HG03095 (cell line): ENCODE measurements around the gene HAUS7.

Source experiments
- ATAC-seq: cut with Tn5 transposase; IDR thresholded peaks from one replicate; pipeline ENCODE4 v1.9.1; 2021; ENCODE audit warnings: moderate library complexity; ENCODE audit not compliant: unreplicated experiment

The HAUS7 gene

DNA sequence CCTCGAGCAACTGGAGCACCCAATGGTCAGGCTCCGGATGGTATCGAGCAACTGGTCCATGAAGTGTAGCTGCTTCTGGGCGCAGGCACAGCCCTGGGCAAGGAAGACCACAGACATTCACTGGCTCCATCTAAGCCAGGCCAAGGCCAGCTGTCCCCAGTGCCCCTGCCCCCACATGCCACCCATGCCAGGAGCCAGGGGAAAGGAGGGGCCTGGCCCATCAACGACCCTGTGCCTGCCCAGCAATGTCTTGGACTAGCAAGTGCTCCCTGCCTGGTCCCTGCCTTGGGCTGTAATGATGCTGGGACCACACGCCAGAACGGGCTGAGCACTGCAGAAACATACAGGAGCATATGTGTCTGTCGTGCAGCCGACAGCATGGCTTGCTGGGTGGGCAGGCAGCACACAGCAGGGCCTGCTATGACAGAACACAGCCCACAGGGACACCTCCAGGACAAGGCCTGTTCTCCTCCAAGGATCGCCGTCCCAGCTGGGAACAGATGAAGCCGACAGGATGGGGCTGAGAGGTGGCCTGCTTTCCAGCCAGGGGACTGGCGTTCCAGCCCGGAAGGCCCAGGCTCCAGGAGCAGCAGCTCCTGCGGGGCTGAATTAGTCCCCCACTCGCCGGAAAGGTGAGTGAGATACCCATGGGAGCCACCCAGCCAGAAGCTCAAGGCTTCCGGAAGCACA, 13.1 kb downstream of the HAUS7 start:
- no peak for ATAC-seq

DNA sequence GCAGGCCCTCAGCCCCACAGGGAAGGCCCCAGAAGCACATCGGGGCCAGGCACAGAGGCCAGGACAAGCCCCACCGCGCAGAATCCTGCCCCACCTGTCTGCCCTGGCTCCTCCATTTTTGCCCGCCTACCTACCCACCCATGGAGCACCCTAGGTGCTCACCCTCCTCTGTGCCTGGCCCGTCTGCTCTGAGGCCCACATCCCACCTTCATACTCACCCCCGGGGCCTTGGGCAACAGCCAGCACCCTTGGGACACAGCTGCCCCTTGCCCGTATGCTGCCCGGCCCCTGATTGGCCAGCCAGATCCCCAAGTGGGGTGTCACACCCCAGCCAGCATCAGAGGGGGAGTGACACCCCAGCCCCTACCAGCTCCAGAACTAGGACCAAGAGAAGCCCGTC, 13.7 kb downstream of the HAUS7 start:
- ATAC-seq, result no peak

DNA sequence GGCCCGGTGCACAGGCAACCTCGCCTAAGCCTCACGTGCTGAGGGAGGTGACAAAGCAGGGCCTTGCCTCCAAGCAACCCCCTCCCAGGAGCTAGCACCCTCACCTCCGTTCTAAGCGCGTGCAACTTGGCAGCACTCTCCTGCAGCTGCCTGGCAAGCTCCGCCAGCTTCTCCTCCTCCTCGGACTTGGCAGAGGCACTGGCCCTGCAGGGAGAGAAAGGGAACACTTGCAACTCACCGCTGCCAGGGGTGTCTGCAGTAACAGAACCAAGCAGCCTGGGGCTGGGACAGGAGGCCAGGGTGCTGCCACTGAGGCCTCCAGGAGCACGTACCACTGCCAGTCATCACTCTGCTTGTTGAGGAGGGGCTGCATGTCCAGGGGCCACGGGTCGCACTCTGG, 14.2 kb downstream of the HAUS7 start:
- ATAC-seq, result no peak

DNA sequence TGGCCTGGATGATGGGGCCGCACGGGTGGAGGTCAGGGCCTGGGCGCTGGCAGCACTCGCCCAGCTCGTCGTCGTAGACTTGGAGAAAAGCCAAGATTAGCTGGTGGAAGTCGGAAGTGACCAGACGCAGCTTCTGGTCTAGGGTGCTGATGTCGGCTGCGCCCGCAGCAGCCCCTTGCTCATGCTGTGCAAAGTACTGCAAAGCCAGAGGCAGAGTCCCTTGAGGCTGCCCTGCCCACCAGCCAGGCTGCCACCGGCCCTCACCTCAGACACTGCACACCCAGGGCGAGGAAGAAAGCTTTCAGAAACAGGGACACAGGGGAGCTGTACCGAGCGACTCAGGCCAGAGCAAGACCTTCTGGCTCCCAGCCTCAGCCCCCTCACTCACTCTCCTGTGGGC, 14.8 kb downstream of the HAUS7 start:
- no peak for ATAC-seq

DNA sequence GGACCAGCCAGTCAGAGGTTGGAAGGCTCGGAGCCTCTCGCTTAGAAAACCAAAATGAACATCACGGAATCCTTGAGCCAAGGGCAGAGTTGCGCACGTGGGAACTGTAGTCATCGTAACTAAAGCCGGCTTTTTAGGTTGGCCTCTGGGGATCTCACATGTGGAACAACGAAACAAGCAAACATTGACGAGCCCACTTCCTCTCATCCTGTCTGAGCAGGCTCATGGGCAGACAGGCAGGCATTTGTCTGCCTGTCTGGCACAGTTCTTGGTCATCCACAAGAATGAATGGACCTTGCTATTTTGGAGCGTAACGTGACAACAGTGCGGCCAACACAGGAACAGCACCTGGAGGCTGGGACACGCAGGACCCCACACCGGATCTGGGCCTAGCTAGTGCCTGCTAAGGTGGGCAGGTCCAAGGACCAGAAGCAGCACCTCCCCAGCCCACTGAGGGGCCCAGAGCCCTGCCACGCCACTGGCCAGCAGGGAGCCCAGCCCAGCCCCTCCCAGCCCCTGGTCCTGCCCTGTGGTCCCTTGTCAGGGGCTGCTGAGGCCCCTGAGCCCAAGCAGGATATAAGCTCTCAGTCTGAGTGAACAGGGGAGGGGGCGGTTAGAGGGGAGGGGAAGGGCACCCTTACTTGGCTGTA, 15.3 kb downstream of the HAUS7 start:
- no peak for ATAC-seq

DNA sequence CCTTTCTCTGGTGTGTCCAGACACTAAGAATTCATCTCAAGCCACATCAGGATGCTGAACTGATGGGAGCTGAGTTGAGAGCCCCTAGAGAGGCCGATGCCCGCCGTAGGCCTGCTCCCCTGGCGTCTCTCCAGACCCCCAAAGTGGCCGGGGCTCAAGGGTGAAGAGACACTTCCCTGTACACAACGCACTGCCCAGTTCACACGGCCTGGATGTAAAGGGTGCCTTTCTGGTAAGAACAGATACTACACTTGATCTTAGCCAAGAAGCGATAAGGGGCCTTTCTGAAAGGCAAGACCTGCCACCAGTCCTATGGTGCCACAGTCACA, 19.5 kb downstream of the HAUS7 start:
- ATAC-seq, result no peak

DNA sequence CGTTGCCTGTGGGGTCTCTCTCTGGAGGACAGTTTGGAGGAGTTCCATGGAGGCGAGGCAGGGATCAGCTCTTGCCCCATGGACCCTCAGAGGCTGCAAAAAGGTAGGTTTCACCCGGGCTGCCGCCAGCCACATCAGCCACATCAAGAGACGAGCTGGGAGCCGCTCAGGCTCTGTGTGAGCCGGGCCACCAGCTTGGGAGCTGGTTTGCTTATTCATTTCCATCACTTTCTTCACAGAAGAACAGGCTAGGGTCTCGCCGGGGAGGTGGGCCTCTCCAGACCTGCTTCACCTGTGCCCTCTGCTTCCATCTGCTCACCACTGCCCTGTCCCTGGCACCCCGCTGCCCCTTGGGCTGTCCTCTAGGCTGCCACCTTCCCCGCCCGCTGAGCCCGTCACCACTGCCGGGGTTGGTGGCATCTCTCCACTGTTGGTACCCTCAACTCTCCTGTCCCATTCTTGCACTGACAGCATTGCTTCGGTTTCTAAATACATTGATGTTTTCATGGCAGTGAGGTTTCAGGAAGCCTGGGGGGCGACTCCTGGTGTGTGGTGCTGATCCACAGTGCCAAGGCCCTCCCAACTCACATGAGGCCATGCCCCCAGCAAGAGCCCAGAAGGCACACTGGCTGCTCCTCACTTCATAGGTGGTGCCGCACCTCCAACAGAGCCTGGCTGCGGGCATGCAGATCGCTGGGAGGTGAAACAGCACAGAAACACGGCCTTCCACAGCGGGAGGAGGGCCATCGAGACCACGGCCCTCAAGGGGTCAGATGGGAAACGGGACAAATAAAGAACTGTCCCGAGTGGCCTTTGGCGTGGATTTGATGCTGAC, 20.0 kb downstream of the HAUS7 start:
- no peak for ATAC-seq

DNA sequence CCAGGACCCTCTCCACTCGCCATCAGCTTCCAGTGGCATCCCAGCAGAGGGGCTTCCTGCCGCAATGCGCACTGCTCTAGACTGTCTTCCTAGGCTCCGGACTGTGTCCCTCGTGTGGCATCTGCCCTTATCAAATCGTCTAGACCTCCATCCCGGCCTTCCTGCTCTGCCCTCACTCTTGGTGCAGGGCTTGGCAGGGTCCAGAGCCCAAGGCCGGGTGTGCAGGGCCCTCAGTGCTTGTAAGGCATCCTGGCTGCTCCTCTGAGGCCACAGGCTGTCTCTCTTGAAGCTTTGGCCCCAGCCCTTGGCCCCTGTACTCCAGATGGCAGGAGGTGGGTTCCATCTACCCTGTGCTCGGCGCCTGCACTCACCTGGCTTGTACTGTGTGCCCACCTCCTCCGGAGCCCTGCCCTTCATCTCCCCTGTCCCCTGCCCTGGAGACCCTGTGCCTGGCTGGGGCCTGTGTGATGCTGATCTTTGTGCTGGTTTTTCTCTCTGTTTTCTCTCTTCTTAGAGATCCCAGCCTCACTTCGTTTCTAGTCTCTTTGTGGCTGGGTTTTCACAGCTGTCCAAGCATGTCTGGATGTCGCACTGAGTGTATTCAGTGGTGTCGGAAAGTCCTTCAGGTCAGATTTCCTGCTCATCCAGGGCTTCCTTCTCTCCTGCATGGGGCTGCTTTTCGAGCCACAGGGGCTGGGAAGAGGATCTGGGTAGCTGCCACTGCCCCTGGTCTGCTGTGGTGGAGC, 20.8 kb downstream of the HAUS7 start:
- no peak for ATAC-seq

DNA sequence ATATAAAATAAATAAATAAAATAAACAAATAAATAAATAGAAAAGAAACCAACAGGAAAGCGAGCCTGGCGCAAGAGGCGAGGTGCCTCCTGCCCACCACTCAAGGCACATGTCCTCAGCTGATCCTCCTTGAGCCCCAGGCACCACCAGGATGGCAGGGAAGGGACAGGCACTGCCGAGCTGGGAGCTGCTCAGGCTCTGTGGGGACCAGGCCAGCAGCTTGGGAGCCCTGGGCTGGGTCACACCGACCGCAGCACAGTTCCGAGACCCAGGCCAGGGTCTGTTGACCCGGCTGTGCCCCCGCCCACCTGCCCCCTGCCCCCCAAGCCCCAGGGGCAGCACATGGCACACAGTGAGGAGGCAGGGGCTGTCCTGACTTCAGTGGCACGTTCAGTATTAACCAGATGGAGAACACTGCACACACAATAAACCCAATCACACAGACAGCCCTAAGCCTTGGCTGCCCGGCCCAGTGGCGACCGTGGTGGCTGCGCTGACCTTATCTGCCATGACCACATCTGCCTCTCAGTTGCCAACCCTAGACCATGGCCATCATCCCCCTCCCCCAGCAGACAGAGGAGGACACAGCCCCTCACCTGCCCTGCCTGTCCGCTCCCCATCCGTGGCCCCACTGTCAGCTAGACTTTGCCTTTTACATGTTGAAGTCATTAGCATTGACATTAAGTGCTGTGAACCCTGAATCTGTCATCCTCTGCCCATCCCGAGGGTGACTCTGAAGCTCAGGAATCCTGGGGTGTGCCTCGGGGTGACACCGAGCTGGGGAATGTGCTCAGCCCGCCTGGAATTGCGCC, 21.6 kb downstream of the HAUS7 start:
- no peak for ATAC-seq

DNA sequence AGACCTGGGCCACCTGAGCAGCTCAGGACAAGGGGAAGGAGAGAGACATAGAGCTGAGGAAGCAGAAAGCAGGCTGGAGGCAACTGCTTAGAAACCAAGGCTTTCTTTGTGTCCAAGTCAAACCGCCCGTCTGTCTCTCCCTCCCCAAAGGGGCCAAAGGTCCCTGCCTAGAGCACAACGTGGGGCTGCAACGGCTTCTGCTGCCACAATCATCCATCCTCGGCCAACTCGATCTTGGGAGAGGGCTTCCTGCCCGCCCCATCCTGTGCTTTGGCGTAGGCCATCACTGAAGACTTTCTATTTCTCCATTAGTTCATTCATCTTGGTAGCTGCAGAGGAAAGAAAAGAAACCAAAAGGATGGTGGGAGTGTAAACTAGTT, 22.8 kb downstream of the HAUS7 start:
- no peak for ATAC-seq

DNA sequence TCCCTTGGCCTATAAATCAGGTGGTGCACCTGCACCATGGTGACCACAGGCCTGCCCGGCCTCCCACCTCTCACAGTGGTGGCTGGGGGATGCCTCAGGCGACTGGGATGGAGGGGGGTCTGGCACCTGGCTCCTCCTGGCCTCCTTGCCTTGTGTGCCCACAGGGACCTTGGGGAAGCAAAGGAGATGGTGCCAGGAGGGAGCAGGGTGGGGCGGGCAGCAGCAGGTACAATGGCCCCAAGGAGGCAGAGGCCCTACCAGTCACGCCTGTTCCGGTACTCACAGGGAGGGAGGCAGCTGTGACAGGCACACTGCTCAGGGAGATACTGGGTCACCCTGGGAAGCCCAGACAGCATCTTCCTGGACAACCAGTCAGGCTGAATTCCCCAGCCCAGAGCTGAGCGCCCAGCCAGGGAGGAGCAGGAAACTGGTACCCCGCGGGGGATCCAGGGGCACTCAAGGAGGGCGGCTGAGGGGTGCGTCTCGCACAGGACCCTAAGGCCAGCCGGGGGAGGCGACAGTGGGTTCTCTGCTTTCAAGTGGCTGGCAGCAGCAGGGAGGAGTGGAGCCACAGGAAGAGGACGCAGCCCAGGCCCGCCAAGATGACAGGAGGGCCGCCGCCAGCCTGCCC, 23.3 kb downstream of the HAUS7 start:
- ATAC-seq, result no peak

DNA sequence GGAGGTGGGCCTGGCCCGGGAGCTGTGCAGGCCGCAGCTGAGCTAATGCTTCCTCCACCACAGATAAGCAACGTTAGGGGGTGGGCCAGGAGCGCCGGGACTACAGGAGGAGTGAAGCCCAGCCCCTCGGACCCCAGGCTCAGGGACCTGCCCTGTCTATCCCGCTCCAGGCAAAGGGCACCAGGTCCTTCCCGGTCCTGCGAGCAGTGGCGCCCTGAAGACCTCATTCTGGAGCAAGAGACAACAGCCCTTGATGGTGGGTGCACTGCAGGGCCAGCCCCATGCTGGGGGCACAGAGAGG, 23.8 kb downstream of the HAUS7 start:
- ATAC-seq, result no peak

DNA sequence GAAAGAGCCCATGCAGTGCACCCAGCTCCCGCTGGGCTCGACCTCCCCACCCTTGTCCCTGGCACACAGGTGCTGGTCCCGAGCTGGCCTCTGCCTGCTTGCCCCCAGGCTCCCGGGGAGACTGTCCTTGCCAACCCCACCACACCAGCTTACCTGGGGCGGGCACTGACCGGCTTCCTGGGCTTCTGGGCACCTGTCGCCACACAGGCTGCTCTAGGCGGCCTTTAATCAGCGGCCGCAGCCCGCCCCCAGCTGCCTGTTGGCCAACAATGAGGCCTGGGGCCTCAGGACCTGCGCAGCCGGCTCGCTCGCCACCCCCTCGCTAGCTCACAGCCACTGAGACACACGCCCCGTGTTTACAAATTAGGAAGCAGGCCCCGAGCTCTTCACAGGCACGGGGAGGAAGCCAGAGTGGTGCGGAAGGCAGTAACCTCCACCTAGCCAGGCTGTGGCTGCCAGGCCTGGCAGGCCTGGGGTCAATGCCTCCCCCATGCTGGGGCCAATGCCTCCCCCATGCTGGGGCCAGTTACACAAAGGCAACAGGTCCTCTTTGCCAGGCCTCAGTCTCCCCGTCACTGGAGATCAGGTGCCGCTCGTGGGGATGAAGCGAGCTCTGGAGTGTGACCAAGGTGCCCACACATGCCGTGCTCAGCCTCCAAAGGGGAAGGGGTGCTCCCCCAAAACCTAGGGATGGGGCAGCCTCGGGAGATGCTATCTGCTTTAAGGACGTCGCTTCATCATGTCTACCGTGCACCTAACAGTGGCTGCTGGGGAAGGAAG, 24.3 kb downstream of the HAUS7 start, which contains the start of gene TREX2:
Gene TREX2 (minus strand): TSS at position 201 of the 780 bp plus-strand sequence. CDS start 626 bp downstream, outside the sequence.
- no peak for ATAC-seq

DNA sequence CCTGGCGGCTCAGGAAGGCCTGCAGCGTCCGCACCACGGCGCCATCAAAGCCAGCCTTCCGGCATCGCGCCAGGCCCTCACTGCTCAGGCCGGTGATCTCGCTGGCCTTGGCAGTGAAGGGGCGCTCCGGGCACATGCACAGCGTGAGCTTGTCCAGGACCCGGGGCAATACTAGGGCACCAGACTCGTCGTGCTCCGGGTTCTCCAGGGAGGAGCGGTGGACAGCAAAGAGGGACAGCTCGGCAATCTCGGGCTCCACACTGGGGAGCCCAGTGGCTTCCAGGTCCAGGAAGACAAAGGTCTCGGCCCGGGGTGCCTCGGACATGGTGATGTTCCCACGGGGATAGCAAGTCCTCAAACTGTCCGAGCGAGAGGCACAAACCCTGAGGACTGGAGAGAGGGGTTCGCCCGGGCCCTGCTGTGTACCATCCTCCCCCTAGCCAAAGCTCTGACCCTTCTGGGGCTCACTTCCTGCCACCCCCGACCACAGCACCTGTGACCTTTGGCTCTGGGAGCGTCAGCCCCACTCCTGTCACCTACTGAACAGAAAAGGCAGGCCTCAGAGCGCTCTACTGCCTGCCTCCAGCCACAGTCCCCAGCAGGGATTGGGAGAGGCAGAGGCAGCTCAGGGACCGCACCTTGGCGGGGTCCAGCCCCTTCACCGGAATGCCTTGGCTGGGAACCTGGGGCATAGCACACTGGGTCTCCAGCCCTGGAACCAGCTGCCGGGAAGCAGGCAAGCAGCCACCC, 25.1 kb downstream of the HAUS7 start:
- ATAC-seq, result no peak

DNA sequence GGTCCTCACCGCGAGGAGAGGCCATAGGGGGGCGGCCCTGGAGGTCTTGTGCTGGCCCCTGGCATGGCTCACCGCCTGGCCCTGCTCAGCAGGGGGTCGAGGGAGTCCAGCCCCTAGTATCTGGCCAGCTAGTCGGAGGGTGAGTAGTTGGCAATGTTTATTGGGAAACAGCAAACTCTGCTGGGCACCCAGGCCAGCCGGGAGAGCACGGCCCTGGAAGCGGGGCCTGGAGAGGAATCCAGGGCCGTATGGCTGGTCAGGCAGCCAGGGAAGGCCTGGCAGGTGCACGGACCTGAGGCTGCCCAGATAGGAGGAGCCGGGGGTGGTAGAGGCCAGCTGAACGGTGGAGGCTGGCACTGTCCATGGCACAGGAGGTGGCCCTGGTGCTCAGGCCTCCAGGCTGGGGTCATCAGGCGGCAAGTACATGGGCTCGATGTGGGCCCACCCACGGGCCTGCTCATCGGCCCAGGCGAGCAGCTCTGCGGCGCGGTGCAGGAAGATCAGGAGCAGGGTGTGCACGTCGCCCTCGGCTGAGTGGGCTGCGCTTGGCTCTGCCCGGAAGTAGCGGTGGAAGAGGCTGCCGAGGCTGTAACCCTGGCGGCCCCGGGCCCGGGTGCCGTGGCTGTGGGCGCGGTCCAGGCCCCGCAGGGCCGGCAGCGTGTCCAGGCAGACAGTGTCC, 25.9 kb downstream of the HAUS7 start:
- no peak for ATAC-seq

DNA sequence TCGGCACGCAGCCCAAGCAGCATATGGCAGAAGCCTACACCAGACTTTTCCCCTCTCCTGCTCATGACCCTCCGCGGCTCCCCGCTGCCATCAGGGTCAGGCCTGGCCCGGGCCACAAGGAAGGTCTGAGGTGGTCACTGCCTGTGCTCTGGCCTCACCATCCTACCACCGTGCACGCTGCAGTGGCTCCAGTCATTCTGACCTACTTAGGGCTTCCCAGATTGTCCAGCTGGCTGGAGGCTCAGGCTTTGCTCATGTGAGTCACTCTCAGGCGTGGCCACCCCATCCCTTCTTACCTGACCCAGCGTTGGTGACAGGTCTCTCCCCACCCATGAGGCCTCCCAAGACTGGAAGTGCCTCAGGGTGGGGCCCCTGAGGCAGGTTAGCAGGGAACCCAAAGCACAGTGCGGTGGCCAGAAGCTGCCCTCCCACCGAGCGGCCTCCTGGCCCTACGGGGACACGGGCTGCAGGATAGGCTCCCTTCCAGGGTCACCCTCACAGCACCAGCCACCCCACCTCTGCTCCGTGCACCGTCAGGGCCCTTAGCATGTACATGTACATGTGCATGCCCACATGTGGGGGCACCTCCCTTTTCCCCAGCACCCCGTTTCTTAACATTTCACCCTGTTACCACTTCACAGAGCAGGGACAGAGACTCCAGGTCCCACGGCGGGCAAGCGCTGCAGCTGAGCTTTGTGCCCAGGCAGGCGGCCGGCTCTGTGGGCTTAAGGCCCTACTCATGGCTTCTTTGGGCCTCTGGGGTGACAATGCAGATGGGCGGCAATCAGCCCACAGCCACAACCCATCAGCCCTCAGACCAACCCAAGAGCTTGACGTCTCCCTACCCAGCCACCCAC, 26.7 kb downstream of the HAUS7 start:
- no peak for ATAC-seq

DNA sequence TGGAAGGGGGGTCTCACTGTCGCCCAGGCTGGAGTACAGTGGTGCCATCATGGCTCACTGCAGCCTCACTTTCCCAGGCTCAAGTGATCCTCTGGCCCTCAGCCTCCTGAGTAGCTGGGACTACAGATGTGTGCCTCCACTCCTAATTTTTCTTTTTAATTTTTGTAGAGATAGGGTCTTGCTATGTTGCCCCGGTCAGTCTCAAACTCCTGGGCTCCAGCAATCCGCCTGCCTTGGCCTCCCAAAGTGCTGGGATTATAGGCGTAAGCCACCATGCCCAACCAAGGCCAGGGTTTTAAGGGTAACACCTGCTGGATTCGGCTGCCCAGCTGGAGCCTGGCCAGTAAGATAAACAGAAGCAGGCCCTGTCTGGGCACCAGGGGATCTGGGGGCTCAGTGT, 27.9 kb downstream of the HAUS7 start:
- ATAC-seq, result no peak
